Esophagus muscularis mucosa (tissue), 4 donors: ENCODE measurements around the gene IRGQ. TPM values are rescaled to one million over a fixed set of nuclear protein-coding genes. Genes with fewer than 3 reads are reported as not detected.

Source experiments
- DNase-seq: peaks from one replicate; pipeline ENCODE4 v3.0.0-alpha.2; 2017; ENCODE audit errors: extremely low spot score
- H3K27ac ChIP-seq, 4 donors: fragments of 200-600 bp; sonication (generic); replicated peaks in 1 of 4; 1 replicate in 3 of 4; 2 replicates in 1 of 4; pipeline ENCODE4 v1.5.1; 2016 to 2019; ENCODE audit warnings: mild to moderate bottlenecking in 1 of 4
- H3K27me3 ChIP-seq, 4 donors: fragments of 200-600 bp; sonication (generic); one replicate each; pipeline versions ENCODE4 v1.5.1 to v1.6.0; 2016 to 2019
- H3K36me3 ChIP-seq, 4 donors: fragments of 200-600 bp; sonication (generic); one replicate each; pipeline ENCODE4 v1.5.1; 2016 to 2019
- H3K4me1 ChIP-seq, 4 donors: fragments of 200-600 bp; sonication (generic); one replicate each; pipeline ENCODE4 v1.5.1; 2016 to 2019
- H3K4me3 ChIP-seq, 4 donors: fragments of 200-600 bp; sonication (generic); 1 replicate in 2 of 4; 2 replicates in 2 of 4; pipeline ENCODE4 v1.5.1; 2016 to 2019; ENCODE audit warnings: mild to moderate bottlenecking in 4 of 4, moderate library complexity in 1 of 4
- H3K9me3 ChIP-seq, 4 donors: fragments of 200-600 bp; sonication (generic); 1 replicate in 3 of 4; 2 replicates in 1 of 4; pipeline ENCODE4 v1.5.1; 2016 to 2019
- EP300 ChIP-seq: sonication (generic); formaldehyde crosslinking; IDR thresholded peaks from one replicate; pipeline ENCODE4 v1.6.1; 2017; ENCODE audit warnings: antibody characterized with exemption
- POLR2A ChIP-seq: fragments of 450-650 bp; IDR thresholded peaks from one replicate; pipeline ENCODE4 v1.6.1; 2017; ENCODE audit warnings: antibody characterized with exemption, moderate library complexity, mild to moderate bottlenecking, low read depth
- POLR2AphosphoS5 ChIP-seq, 2 donors: sonication (generic); formaldehyde crosslinking; IDR thresholded peaks; one replicate each; pipeline ENCODE4 v1.6.1; 2017; ENCODE audit warnings: antibody characterized with exemption in 2 of 2
- WGBS: methylation state at CpG from one replicate; pipeline ENCODE4 v1.1.5; 2018; 5-methylcytosine and 5-hydroxymethylcytosine counted together
- intact Hi-C: fragments of 100-400 bp; cut with DNase I; formaldehyde crosslinking; loops from one replicate; pipeline ENCODE4 v1.15.1; 2023
- total RNA-seq, 4 donors: library from RNA; depleted of rRNA; stranded (reverse); fragments of >200 nt; gene quantifications; one replicate each; pipeline versions ENCODE4 v1.1.0 to v1.2.1, GENCODE V29; 2016
- TF ChIP-seq, protein P1 (sequence below), 3 experiments: fragments of 200-600 bp in 2 of 3; fragments of 450-650 bp in 1 of 3; sonication (generic) in 2 of 3; IDR thresholded peaks; one replicate each; pipeline ENCODE4 v1.5.1; 2017 to 2019; ENCODE audit warnings: antibody characterized with exemption in 3 of 3, mild to moderate bottlenecking in 2 of 3, moderate library complexity in 1 of 3

The IRGQ gene, protein sequence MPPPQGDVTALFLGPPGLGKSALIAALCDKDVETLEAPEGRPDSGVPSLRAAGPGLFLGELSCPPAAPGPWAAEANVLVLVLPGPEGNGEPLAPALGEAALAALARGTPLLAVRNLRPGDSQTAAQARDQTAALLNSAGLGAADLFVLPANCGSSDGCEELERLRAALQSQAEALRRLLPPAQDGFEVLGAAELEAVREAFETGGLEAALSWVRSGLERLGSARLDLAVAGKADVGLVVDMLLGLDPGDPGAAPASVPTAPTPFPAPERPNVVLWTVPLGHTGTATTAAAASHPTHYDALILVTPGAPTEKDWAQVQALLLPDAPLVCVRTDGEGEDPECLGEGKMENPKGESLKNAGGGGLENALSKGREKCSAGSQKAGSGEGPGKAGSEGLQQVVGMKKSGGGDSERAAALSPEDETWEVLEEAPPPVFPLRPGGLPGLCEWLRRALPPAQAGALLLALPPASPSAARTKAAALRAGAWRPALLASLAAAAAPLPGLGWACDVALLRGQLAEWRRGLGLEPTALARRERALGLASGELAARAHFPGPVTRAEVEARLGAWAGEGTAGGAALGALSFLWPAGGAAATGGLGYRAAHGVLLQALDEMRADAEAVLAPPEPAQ
- total RNA-seq, result 10 to 100 TPM; 20.3 to 36.0 (median 28.6) TPM

DNA sequence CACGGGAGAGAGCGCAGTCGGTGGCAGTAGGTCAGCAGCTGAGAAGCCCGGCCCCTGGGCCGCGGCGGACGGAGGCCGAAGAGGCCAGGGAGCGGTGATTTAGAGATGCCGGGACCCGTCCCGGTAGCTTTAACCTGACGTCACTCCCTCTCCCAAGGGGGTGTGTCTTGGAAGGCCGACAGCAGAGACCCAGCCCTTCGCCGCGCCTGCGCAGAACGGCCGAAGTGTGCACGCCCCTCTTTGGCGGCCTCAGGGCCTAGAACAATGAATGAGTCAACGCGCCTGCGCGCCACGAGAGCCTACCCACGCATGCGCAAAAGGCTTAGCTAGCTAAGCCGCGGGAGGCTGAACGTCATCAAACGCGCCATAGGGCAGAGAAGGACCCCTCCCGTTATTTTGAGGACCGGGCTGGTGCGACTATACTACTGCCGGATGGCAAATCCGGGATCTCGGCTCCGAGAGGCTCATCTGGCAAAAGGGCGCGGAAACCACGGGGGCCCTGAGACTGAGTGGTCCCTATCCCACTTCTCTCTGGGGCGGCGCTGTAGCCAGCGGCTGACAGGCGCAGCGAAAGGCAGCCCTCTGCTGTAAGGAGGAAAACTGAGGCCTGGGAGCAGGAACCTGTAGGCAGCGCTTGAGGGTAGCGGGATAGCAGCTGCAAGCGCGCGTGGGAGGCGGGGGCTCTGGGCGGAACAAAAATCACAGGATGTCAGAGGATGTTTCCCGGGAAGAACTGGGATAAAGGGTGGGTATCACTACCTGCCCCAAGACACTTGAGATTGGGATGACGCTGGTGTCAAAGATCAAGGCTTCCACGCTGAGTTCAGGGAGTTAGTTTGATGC is at the start of gene IRGQ, which contains the start of gene ZNF576:
IRGQ (minus strand) TSS at position 136 of the 843 bp plus-strand sequence. CDS start 796 bp downstream, outside the sequence.
ZNF576 (plus strand) TSS at position 597 of the 843 bp plus-strand sequence. CDS start 514 bp downstream, outside the sequence.
- Histone ChIP-seq H3K36me3 (peaks cover 24 to 66% (median 53%) of the 10 kb centered on the region in 4 donors), H3K27ac (peak within 1 kb of the TSS; percentile 93 to 98 (median 95)), H3K4me1 (peaks cover 33 to 59% (median 50%) of the 10 kb centered on the region in 4 donors), H3K27me3 (no peaks in the 10 kb centered on the region), H3K4me3 (peak within 1 kb of the TSS; percentile 58 to 71 (median 70)), H3K9me3 (no peaks in the 10 kb centered on the region)
- TF ChIP-seq EP300, result no peak
- TF ChIP-seq, protein P1, sequence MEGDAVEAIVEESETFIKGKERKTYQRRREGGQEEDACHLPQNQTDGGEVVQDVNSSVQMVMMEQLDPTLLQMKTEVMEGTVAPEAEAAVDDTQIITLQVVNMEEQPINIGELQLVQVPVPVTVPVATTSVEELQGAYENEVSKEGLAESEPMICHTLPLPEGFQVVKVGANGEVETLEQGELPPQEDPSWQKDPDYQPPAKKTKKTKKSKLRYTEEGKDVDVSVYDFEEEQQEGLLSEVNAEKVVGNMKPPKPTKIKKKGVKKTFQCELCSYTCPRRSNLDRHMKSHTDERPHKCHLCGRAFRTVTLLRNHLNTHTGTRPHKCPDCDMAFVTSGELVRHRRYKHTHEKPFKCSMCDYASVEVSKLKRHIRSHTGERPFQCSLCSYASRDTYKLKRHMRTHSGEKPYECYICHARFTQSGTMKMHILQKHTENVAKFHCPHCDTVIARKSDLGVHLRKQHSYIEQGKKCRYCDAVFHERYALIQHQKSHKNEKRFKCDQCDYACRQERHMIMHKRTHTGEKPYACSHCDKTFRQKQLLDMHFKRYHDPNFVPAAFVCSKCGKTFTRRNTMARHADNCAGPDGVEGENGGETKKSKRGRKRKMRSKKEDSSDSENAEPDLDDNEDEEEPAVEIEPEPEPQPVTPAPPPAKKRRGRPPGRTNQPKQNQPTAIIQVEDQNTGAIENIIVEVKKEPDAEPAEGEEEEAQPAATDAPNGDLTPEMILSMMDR (IDR thresholded peaks at IDR 0.05), result peak in 1 of 3 experiments; percentile 26
- TF ChIP-seq POLR2A, result peak; percentile 86
- TF ChIP-seq POLR2AphosphoS5 (IDR thresholded peaks at IDR 0.05), result peak; percentile 97 to 98
- intact Hi-C loops, result loop anchor here (2.0 to 5.0 kb wide), 3 partner anchors 19 to 59 kb away; no protein-coding TSS in a partner anchor
- WGBS, result 0% methylated on average over 28 of the region's 60 CpGs
- DNase-seq, result peak; percentile 100

DNA sequence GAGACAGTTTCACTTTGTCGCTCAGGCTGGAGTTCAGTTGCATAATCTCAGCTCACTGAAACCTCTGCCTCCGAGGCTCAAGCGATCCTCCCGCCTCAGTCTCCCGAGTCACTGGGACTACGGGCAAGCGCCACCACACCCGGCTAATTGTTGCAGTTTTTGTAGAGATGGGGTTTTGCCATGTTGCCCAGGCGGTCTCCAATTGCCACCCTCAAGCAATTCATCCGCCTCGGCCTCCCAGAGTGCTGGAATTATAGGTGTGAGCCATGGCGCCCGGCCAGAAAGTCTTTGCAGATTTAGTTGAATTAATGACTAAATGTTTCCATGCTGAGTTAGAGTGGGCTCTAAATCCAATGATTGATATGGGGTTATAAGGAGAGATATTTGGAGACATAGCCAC is 48.2 kb upstream of the IRGQ start:
- H3K4me1 ChIP-seq, result peaks cover 8 to 13% (median 11%) of the 10 kb centered on the region in 4 donors
- no peak for DNase-seq
- H3K9me3 ChIP-seq, result no peaks in the 10 kb centered on the region
- intact Hi-C loops, result no loop called here
- TF ChIP-seq POLR2A, result no peak
- TF ChIP-seq, protein P1 (IDR thresholded peaks at IDR 0.05), result no peak
- no peak for TF ChIP-seq POLR2AphosphoS5 (IDR thresholded peaks at IDR 0.05)
- no peak for TF ChIP-seq EP300
- H3K36me3 ChIP-seq, result peaks cover 0 to 29% (median 13%) of the 10 kb centered on the region in 4 donors
- WGBS, result 89% methylated on average over 13 of the region's 13 CpGs
- no peak overlapping the region for H3K4me3 ChIP-seq
- H3K27me3 ChIP-seq, result no peaks in the 10 kb centered on the region
- no peak overlapping the region for H3K27ac ChIP-seq

DNA sequence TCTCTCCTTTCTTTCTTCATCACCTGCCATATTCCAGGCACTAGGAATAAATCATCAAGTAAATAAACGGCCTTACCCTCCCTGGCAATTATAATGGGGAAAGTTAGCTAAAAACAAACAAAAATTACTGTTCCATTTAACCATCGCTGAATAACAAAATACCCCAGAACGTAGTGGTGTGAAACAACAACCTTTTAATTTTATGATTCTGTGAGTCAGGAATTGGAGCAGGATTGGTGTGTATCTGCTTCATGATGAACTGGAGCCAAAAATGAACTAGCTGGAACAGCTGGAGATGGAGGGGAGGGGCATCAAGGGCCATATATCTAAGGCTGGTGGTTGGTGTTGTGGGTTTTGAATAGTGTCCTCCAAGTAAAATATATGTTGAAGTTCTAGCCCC is 47.4 kb upstream of the IRGQ start:
- H3K27ac ChIP-seq, result no peak overlapping the region
- peaks cover 13 to 21% (median 20%) of the 10 kb centered on the region in 4 donors for H3K4me1 ChIP-seq
- DNase-seq, result no peak
- H3K36me3 ChIP-seq, result peaks cover 0 to 21% (median 6%) of the 10 kb centered on the region in 4 donors
- H3K4me3 ChIP-seq, result no peak overlapping the region
- intact Hi-C loops, result no loop called here
- WGBS, result 76% methylated on average over 3 of the region's 3 CpGs
- H3K27me3 ChIP-seq, result no peaks in the 10 kb centered on the region
- no peaks in the 10 kb centered on the region for H3K9me3 ChIP-seq
- TF ChIP-seq POLR2A (no peak), POLR2AphosphoS5 (IDR thresholded peaks at IDR 0.05) (no peak), EP300 (no peak)
- TF ChIP-seq, protein P1 (IDR thresholded peaks at IDR 0.05), result no peak

DNA sequence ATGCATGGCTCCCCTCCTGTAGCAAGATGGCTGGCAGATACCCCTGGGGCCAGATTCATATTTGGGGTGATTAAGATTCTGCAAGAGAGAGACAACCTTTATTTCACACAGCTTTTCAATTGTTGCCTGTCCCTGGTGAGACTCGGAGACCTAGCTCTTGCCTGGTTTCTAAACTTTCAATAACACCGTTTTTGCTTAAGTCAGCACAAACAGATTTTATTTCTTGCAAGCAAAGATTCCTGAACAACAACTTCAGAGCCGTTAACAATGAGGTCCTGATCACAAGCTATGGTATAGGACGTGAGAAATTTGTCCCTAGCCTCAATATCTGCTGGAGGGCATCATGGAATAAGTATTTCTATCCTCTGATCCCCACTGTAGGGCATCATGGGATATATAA is 46.6 kb upstream of the IRGQ start:
- intact Hi-C loops, result no loop called here
- peaks cover 0 to 17% (median 5%) of the 10 kb centered on the region in 4 donors for H3K36me3 ChIP-seq
- H3K4me1 ChIP-seq, result peaks cover 13 to 29% (median 21%) of the 10 kb centered on the region in 4 donors
- no peak overlapping the region for H3K4me3 ChIP-seq
- H3K27ac ChIP-seq, result no peak overlapping the region
- no peaks in the 10 kb centered on the region for H3K27me3 ChIP-seq
- no peak for DNase-seq
- WGBS, result 86% methylated on average over 4 of the region's 4 CpGs
- TF ChIP-seq POLR2A (no peak), EP300 (no peak), POLR2AphosphoS5 (IDR thresholded peaks at IDR 0.05) (no peak)
- TF ChIP-seq, protein P1 (IDR thresholded peaks at IDR 0.05), result no peak
- H3K9me3 ChIP-seq, result no peaks in the 10 kb centered on the region
